HuH-7 (cell line): ENCODE measurements around the gene SPAG9.

Experiments
- DNase-seq: peaks from one replicate; pipeline ENCODE4 v3.0.0; 2011; ENCODE audit warnings: low spot score

The SPAG9 gene

GRCh38 chr17:50981279-50981678 is 139.4 kb downstream of the SPAG9 start:
- no peak for DNase-seq

GRCh38 chr17:50979524-50979927 is 141.1 kb downstream of the SPAG9 start:
- DNase-seq: no peak

- no peak for DNase-seq
Measured at GRCh38 chr17:50977487-50978159, 143.0 kb downstream of the SPAG9 start.

DNA sequence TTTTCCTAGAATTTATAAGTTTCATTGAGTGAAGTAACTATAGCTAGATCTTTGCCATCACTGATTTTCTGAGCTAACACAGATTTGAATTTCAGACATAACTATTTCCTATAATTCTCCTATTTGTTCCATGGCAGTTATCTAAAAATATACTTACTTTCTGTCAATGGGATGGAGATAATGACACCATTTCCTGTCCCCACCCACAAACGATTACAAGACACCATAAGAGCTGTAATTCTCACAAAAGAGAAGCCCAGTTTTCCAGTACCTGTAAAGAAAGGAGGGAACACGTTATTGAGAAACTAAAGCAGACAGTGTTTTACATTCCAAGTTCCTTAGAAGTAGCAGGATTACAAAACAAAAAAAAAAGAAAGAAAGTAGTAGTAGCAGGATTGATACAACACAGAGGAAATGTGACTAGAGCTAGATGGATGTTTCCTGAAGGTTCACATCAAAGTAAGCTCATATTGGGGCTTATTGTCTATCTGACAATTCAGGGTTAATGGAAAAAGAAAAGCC is 143.7 kb downstream of the SPAG9 start:
- no peak for DNase-seq

- no peak for DNase-seq
Measured at GRCh38 chr17:50973557-50974494, 146.8 kb downstream of the SPAG9 start.

DNA sequence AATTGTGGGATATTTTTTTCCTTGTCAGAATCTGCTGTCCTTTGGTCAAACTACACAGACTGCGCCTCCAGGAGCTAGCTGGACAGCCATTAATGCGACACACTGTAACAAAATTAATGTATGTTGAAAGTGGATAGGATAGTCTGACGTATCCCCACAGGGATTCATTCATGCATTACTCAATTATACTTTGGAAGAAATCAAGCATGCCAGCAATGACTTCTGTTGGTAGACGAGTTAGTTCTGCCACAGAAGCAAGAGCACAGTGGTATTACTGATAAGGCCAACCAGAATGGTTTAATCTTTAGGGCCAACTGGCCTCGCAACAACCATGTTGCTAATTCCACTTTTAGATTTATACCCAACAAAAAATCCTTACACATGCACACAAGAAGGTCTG is 148.1 kb downstream of the SPAG9 start:
- DNase-seq: no peak

DNA sequence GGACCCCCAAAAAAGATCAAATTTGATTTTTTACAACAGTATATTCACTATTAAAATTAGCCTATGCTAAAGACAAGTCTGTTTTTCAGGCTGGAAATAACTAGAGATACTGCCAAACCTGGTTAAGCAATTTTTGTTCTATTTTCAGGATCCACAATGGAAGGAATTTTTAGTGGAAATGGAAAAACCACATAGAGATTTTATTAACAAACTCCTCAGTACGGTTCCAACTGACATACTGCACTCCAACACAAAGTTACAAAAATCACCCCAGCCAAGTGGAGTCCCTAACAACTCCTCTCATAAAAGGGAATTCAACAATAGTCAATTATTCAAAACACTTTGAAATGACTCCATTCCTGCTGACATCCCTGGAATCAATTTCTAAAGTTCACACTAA is 152.9 kb downstream of the SPAG9 start:
- DNase-seq: no peak

GRCh38 chr17:50966163-50966666 is 154.5 kb downstream of the SPAG9 start:
- DNase-seq: no peak

- no peak for DNase-seq
Measured at GRCh38 chr17:50963139-50963538, 157.5 kb downstream of the SPAG9 start.

GRCh38 chr17:50961282-50962220 is 159.1 kb downstream of the SPAG9 start:
- DNase-seq: no peak

- no peak for DNase-seq
Measured at GRCh38 chr17:50959341-50959740, 161.3 kb downstream of the SPAG9 start.

- no peak for DNase-seq
Measured at GRCh38 chr17:50957600-50958575, 162.8 kb downstream of the SPAG9 start.

- peak; percentile 76 for DNase-seq
Measured at GRCh38 chr17:50956750-50957523, 163.7 kb downstream of the SPAG9 start.

GRCh38 chr17:50956409-50956749 is 164.3 kb downstream of the SPAG9 start:
- no peak for DNase-seq

DNA sequence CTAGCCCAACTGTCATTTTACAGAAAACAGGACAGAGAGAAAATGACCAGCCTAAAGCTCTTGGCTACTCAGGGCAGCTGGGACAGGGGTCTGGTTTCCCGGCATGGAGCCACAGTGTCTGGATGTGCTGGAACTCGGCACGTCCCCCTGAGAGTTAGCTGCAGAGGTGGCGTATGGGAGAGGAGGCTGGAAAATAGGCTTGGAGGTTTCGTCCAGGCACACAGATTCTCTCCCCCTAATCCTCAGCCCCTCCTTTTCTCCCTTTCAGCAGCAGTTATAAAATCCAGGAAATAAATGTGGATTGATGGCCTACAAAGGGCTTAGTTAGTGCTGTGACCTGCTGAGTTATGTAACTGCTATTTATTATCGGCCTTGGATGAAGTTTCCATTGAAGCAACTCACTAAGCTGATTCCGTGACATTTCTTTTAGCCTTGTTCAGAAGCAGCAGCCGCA is 165.0 kb downstream of the SPAG9 start:
- no peak for DNase-seq

GRCh38 chr17:50955160-50955559 is 165.5 kb downstream of the SPAG9 start:
- no peak for DNase-seq

GRCh38 chr17:50954641-50955121 is 166.0 kb downstream of the SPAG9 start:
- DNase-seq: no peak

GRCh38 chr17:50953831-50954601 is 166.7 kb downstream of the SPAG9 start:
- no peak for DNase-seq

DNA sequence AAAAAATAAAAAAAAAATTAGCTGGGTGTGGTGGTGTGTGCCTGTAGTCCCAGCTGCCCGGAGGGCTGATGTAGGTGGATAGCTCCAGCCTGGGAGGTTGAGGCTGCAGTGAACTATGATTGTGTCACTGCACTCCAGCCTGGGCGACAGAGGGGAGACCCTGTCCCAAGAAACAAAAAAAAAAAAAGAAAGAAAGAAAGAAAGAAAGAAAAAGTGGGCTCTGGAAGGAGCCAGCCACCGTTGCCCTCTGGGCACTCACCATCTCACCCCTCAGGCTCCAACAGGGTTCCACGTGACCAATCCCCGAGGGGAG is 167.2 kb downstream of the SPAG9 start:
- DNase-seq: no peak
